ENCODE measurements around the gene SETD1A. TPM values are rescaled to one million over a fixed set of nuclear protein-coding genes. Genes with fewer than 3 reads are reported as not detected.
"Not testable (repeated sequence)": the region's sequence is repeated elsewhere in the genome, so short reads cannot be mapped to it uniquely, and the experiment has no call there.

Gene SETD1A
- total RNA-seq, 1 experiment from 2014 or later = 1.0 TPM

GRCh38 chr16:30998852-30999761, 41.6 kb downstream of the SETD1A start:
- DNase-seq (ENCODE audit: low read depth) = no peak

GRCh38 chr16:31000671-31001382, 43.3 kb downstream of the SETD1A start:
- DNase-seq (ENCODE audit: low read depth) = no peak

DNA sequence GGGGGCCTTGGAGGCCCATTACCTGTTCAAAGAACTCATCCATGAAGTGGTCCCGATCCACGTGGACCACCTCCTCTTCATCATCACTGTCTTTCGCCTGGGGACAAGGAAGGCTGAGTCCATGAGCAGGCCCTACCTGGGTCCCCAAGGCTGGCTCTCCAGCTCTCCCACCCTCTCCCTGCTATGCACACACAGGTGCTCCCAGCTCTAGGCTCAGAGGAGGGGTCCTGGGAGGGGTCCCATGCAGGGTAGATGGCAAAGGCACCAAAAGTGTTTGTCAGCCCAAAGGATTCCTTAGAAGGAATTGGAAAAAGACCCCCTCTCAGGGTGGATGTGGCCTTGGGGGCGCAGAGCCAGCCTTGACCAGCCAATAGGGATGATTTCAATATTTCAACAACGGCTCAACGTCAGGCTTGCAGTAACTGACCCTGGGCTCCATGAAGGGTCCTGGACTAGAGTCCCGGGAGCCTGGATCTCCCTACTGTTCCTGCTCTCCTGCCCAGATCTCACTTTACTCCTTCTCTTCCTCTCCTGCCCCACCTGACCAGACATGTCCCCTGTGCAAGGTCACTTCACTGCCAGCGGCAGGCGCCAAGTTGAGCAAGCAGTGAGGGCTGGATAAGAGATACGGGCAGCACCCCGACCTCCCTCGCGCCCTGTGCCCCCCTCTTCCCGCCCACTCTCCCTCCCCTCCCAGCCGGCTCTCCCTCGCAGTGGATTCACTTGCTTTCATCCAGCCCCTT, 44.1 kb downstream of the SETD1A start:
- no peak for DNase-seq (ENCODE audit: low read depth)

DNA sequence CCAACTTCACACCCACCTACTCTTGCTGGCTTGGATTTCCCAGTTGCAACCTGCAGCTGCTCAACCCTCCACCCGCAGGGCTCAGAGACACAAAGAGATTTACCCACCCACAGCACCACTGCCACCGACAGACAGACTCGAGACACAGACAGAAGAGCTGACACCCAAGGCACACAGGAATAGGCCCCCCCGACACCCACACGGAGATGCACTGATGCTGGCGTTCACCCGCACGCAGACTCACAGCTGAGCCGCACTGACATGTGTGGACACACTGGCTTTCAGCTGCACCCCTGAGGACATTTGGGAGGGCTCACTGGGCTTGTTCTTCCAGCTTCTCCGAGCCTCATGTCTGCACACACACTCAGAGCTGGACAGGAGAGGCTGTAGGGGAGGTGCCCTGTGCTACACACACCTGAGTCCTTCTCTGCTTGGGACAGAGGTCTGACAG, 44.7 kb downstream of the SETD1A start:
- no peak for DNase-seq (ENCODE audit: low read depth)

- no peak for DNase-seq (ENCODE audit: low read depth)
Observed at GRCh38 chr16:31002862-31003341, 45.3 kb downstream of the SETD1A start.

DNA sequence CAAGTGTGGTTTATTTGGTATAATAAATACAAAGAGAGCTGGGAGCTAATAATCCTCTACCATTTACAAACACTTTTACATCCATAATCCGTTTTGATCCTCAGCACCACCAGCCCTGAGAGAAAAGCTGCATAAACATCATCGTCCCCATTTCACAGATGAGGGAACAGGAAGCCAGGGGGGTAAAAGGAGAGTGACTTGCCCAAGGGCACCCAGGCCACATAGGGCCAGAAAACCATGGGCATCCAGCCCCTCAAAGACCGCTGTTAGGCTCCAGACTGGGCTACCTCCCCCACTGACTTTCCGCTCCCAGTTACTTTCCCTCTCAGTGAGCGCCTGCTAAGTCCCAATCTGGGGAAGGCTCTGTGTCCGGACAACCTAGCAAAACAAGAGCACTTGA, 46.2 kb downstream of the SETD1A start:
- no peak for DNase-seq (ENCODE audit: low read depth)

GRCh38 chr16:31004658-31005057, 47.1 kb downstream of the SETD1A start:
- DNase-seq (ENCODE audit: low read depth) = no peak

DNA sequence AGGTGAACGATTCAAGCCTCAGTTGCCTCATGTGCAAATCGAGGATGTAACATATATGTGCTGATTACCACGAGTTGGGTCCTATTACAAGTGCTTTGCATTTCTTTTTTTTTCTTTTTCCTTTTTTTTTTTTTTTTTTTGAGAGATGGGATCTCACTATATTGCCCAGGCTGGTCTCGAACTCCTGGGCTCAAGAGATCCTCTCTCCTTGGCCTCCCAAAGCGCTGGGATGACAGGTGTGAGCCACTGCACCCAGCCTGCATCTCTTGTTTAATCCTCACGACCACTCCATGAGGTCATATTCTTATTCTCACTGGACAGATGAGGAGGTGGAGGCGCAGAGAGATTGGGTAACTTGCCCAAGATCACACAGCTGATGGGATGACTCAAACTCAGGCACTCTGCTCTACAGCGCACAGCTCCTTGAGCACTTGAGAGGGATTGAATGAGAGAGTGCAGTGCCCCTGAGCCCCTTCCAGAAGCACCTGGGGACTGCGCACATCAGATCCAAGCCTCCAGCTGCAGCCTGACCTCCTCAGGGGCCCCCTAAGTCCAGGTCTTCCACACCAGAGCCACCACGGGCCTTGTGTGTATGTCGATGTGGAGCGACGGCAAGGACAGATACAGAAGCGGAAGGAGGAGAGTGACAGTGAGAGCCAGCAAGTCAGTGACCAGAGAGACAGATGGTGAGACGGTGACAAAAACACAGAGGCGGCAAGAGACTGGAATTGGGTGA, 48.0 kb downstream of the SETD1A start:
- no peak for DNase-seq (ENCODE audit: low read depth)

GRCh38 chr16:31006086-31006385, 48.5 kb downstream of the SETD1A start:
- DNase-seq (ENCODE audit: low read depth) = no peak

DNA sequence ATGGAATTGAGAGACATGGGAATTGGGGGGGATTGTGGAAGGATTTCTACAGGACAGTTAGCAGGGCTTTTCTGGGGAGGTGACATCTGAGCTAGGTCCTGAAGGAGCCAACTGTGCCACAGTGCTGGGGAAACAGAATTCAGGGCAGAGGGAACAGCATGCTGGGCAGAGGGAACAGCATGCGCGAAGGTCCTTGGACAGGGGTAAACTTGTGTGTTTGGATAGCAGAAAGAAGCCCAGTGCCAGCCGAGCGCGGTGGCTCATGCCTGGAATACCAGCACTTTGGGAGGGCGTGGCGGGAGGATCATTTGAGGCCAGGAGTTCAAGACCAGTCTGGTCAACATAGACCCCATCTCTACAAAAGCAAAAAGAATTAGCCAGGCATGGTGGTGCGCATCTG, 49.0 kb downstream of the SETD1A start:
- no peak for DNase-seq (ENCODE audit: low read depth)

DNA sequence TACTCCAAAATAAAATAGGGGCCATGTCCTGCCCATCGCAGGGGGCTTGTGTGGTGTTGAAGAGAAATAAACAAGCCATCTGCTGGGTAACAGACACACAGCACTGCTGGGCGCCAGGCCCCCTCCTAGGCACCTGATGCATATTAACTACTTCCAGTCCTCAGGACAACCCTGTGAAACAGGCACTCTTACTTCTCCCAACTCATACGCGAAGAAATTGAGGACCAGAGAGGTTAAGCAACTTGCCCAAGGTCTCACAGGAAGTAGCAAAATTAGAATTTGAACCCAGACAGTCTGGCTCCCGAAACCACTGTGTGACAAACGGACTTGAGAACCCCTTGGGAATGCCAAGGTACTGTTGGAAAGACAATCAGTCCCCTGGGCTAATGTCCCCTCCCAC, 50.1 kb downstream of the SETD1A start:
- no peak for DNase-seq (ENCODE audit: low read depth)

GRCh38 chr16:31008149-31008548, 50.6 kb downstream of the SETD1A start:
- DNase-seq (ENCODE audit: low read depth) = peak; percentile 89

DNA sequence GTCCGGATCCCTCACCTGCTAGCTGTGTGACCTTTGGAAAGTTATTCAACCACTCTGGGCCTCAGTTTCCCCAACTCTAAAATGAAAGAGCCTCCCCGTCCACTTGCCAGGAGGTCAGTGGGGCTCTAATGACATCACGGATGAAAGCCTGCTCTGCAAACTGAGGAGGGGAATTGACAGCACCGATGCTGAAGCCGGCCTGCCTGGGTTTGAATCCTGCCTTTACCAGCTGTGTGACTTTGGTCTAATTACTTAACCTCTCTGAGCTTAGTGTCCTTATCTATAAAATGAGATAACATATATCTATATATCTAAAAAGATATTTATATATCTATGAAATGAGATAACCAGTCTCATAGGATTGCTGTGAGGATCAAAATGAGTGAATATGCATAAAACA, 51.0 kb downstream of the SETD1A start:
- DNase-seq (ENCODE audit: low read depth) = no peak

DNA sequence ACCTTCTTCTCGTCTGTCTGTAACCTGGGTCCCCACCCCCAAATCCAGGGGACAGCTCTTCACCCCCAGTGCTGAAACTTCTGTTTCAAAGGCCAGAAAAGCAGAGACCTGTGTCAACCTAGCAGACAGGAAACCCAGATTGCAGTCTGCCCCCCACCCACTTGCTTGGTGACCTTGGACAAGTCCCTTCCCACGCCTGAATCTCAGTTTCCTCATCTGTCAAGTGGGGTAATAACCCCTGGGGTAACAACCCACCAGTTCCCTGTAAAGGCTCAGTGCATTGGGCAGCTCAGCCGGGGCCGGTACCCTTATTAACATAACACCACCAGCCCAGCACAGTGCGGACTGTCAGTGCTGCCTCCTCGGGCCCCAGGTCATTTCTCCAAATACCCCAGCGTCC, 51.6 kb downstream of the SETD1A start:
- DNase-seq (ENCODE audit: low read depth) = no peak

GRCh38 chr16:31009894-31010584, 52.5 kb downstream of the SETD1A start:
- DNase-seq (ENCODE audit: low read depth) = no peak

GRCh38 chr16:31010585-31011325, 53.2 kb downstream of the SETD1A start, which contains the start of gene STX1B:
Gene STX1B, minus strand, starts transcription at chr16:31010638. Its CDS starts 242 bp downstream, at chr16:31010396.
- DNase-seq (ENCODE audit: low read depth) = peak; percentile 55

DNA sequence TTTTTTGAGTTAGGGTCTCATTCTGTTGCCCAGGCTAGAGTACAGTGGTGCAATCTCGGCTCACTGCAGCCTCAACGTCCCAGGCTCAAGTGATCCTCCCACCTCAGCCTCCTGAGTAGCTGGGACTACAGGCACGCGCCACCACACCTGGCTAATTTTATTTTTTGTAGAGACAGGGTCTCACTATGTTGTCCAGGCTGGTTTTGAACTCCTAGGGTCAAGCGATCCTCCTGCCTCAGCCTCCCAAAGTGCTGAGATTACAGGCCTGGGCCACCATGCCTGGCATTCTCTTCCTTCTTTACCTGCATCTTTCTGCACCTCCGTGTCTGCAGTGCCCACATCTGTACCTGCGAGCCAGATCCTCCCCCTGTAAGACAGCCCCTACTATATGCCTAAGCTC, 54.3 kb downstream of the SETD1A start:
- DNase-seq (ENCODE audit: low read depth) = not testable (repeated sequence)

GRCh38 chr16:31013292-31013691, 55.7 kb downstream of the SETD1A start:
- DNase-seq (ENCODE audit: low read depth) = not testable (repeated sequence)

DNA sequence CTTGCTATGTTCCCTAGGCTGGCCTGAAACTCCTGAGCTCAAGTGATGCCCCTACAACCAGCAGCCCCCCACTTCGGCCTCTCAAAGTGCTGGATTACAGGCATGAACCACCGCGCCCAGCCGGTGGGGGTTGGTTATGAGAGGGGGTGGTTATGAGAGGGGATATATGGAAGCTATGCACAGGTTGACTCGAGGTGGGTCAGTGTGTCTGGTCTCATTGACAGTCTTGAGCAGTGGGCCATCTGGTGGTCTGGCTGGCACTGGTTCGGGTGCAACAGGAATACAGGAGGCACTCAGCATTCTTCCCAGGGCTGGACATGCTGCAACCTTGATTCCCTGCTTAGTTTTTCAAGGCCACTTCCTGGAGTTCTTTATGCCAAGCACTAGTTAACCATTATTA, 58.5 kb downstream of the SETD1A start:
- no peak for DNase-seq (ENCODE audit: low read depth)

GRCh38 chr16:31017756-31018155, 60.2 kb downstream of the SETD1A start:
- DNase-seq (ENCODE audit: low read depth) = not testable (repeated sequence)
